HUES64 (cell line): ENCODE data around the gene PRPH. TPM values are rescaled to one million over a fixed set of nuclear protein-coding genes. Genes with fewer than 3 reads are reported as not detected.
"Not testable (repeated sequence)": the region's sequence is repeated elsewhere in the genome, so short reads cannot be mapped to it uniquely, and the experiment has no call there.

Experiments used
- H3K27ac ChIP-seq: 2 replicates; pipeline ENCODE4 v1.7.0; 2013; ENCODE audit warnings: low read depth, low read length, inconsistent platforms
- H3K27me3 ChIP-seq: 2 replicates; pipeline ENCODE4 v1.6.1; 2013; ENCODE audit warnings: mild to moderate bottlenecking, low read length; ENCODE audit not compliant: insufficient read depth
- H3K36me3 ChIP-seq: 2 replicates; pipeline ENCODE4 v1.6.1; 2013; ENCODE audit warnings: mild to moderate bottlenecking, low read length; ENCODE audit not compliant: insufficient read depth
- H3K4me1 ChIP-seq: 2 replicates; pipeline ENCODE4 v1.6.1; 2013; ENCODE audit warnings: mild to moderate bottlenecking, low read length, moderate library complexity; ENCODE audit not compliant: insufficient read depth
- H3K4me3 ChIP-seq: 2 replicates; pipeline ENCODE4 v1.5.1; 2013; ENCODE audit warnings: mild to moderate bottlenecking, low read length, moderate library complexity
- H3K9ac ChIP-seq: 2 replicates; pipeline ENCODE4 v1.6.1; 2013; ENCODE audit warnings: mild to moderate bottlenecking, low read depth, low read length
- H3K9me3 ChIP-seq: 2 replicates; pipeline ENCODE4 v1.6.1; 2013; ENCODE audit warnings: low read depth, low read length; ENCODE audit not compliant: insufficient read depth
- WGBS: fragments of 150-250, 120-280 bp; methylation state at CpG from one replicate; pipeline ENCODE4 v1.1.7; 2013; ENCODE audit warnings: missing lambda C conversion rate; 5-methylcytosine and 5-hydroxymethylcytosine counted together
- polyA plus RNA-seq, 2 experiments: library from polyadenylated mRNA; stranded (reverse); fragments of 50-300 nt; gene quantifications; one replicate each; pipeline ENCODE4 v1.2.3, GENCODE V29; 2013

Gene PRPH
- 0.80 TPM for polyA plus RNA-seq (2013, experiment 1 of 2)
- polyA plus RNA-seq (2013, experiment 2 of 2), result 1.3 TPM

DNA sequence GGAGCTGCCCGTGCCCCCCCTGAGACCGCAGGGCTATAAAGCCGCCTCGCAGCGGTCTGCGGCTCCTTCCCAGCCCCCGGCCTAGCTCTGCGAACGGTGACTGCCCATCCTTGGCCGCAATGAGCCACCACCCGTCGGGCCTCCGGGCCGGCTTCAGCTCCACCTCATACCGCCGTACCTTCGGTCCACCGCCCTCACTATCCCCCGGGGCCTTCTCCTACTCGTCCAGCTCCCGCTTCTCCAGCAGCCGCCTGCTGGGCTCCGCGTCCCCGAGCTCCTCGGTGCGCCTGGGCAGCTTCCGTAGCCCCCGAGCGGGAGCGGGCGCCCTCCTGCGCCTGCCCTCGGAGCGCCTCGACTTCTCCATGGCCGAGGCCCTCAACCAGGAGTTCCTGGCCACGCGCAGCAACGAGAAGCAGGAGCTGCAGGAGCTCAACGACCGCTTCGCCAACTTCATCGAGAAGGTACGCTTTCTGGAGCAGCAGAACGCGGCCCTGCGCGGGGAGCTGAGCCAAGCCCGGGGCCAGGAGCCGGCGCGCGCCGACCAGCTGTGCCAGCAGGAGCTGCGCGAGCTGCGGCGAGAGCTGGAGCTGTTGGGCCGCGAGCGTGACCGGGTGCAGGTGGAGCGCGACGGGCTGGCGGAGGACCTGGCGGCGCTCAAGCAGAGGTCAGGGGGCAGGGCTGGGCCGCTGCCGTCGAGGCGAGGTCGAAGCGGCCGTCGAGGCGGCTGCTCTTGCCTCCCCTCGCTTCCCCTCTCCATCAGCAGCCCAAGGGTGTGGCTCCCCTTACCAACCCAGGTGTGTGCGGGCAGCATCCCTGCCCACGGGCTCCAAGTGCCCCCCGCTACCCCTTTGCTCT lies at the start of gene PRPH:
Gene PRPH, plus strand, starts transcription at position 66 of the 855 bp plus-strand sequence. Its CDS starts 54 bp downstream, at position 120.
- Histone ChIP-seq H3K36me3 (no peaks in the 10 kb centered on the region), H3K27ac (no peak within 1 kb of the TSS), H3K9ac (no peak within 1 kb of the TSS), H3K4me3 (peak within 1 kb of the TSS; percentile 35), H3K4me1 (peaks cover 17% of the 10 kb centered on the region; the same call in 1 of the 2 replicates), H3K27me3 (peaks cover 81% of the 10 kb centered on the region), H3K9me3 (no peaks in the 10 kb centered on the region)
- 5% methylated on average over 82 of the region's 82 CpGs for WGBS

DNA sequence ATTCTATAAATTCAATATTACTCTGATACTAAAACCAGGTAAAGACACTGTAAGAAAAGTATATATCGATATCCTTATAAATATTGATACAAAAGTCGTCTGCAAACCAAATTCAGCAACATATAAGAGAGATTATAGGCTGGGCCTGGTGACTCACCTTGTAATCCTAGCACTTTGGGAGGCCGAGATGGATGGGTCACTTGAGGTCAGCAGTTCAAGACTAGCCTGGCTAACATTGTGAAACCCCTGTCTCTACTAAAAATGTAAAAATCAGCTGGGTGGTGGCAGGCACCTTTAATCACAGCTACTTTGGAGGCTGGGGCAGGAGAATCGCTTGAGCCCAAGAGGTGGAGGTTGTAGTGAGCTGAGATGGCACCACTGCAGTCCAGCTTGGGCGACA lies 43.6 kb upstream of the PRPH start:
- H3K9me3 ChIP-seq, result no peaks in the 10 kb centered on the region
- no peaks in the 10 kb centered on the region for H3K4me1 ChIP-seq
- no peak overlapping the region for H3K9ac ChIP-seq
- H3K4me3 ChIP-seq, result no peak overlapping the region
- no peak overlapping the region for H3K27ac ChIP-seq
- no peaks in the 10 kb centered on the region for H3K27me3 ChIP-seq
- H3K36me3 ChIP-seq, result no peaks in the 10 kb centered on the region
- 94% methylated on average over 3 of the region's 5 CpGs for WGBS

- WGBS, result 88% methylated on average over 11 of the region's 11 CpGs
- H3K27ac ChIP-seq, result no peak overlapping the region
- H3K27me3 ChIP-seq, result no peaks in the 10 kb centered on the region
- no peak overlapping the region for H3K4me3 ChIP-seq
- no peak overlapping the region for H3K9ac ChIP-seq
- no peaks in the 10 kb centered on the region for H3K4me1 ChIP-seq
- no peaks in the 10 kb centered on the region for H3K36me3 ChIP-seq
- H3K9me3 ChIP-seq, result no peaks in the 10 kb centered on the region
Measured at GRCh38 chr12:49253033-49253623, 41.8 kb upstream of the PRPH start.

- not testable (repeated sequence) for H3K36me3 ChIP-seq, H3K27me3 ChIP-seq, H3K9me3 ChIP-seq, H3K4me1 ChIP-seq, H3K27ac ChIP-seq, H3K4me3 ChIP-seq, H3K9ac ChIP-seq
- WGBS, result 94% methylated on average over 10 of the region's 10 CpGs
Measured at GRCh38 chr12:49255456-49255855, 39.5 kb upstream of the PRPH start.

GRCh38 chr12:49255857-49256637 lies 38.9 kb upstream of the PRPH start:
- Histone ChIP-seq H3K27me3 (no peaks in the 10 kb centered on the region), H3K27ac (no peak overlapping the region), H3K4me1 (peaks cover 8% of the 10 kb centered on the region), H3K9me3 (no peaks in the 10 kb centered on the region), H3K36me3 (no peaks in the 10 kb centered on the region), H3K4me3 (no peak overlapping the region), H3K9ac (no peak overlapping the region)
- WGBS, result 92% methylated on average over 11 of the region's 11 CpGs

DNA sequence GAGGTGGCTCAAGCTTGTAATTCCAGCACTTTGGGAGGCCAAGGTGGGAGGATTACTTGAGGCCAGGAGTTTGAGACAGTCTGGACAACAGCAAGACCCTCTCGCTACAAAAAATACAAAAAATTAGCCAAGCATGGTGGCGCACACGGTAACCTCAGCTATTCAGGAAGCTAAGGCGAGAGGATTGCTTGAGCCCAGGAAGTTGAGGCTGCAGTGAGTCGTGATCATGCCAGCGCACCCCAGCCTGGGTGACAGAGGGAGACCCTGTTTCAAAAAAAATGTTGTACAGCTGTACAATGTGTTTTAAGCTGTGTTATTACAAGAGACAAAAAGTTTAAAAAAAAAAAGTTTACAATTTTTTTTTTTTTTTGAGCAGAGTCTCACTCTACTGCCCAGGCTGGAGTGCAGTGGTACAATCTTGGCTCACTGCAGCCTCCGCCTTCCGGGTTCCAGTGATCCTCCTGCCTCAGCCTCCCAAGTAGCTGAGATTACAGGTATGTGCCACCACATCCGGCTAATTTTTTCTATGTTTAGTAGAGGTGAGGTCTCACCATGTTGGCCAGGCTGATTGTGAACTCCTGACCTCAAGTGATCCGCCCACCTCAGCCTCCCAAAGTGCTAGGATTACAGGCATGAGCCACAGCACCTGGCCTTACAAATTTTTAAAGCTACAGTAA lies 37.3 kb upstream of the PRPH start:
- H3K4me1 ChIP-seq, H3K36me3 ChIP-seq, H3K27me3 ChIP-seq, H3K9ac ChIP-seq, H3K27ac ChIP-seq, H3K9me3 ChIP-seq, H3K4me3 ChIP-seq: not testable (repeated sequence)
- WGBS, result 94% methylated on average over 10 of the region's 10 CpGs

GRCh38 chr12:49259452-49259851 lies 35.5 kb upstream of the PRPH start:
- Histone ChIP-seq H3K4me3 (no peak overlapping the region), H3K36me3 (no peaks in the 10 kb centered on the region), H3K27ac (no peak overlapping the region), H3K4me1 (peaks cover 8% of the 10 kb centered on the region), H3K9me3 (no peaks in the 10 kb centered on the region), H3K9ac (no peak overlapping the region), H3K27me3 (no peaks in the 10 kb centered on the region)
- 94% methylated on average over 4 of the region's 4 CpGs for WGBS

DNA sequence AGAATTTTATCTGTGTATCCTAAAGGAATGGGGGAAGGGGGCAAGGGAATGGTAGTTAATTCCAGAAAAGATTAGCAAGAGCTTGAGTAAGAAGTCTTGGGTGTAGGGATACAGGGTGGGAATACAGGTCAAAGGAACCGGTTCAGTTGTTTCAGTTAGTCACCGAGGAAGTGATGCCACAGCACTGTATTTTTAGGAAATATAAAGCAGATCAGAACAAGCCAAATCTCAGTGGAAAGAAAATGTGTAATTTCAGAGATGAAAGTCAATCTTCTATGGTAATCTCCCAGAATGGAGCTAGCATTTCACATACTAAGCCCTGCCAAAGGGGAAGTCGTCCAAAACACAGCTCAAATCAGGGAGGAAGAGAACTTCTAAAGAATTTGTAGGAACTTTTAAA lies 34.8 kb upstream of the PRPH start:
- Histone ChIP-seq H3K36me3 (no peaks in the 10 kb centered on the region), H3K9ac (no peak overlapping the region), H3K4me3 (no peak overlapping the region), H3K27ac (no peak overlapping the region), H3K27me3 (no peaks in the 10 kb centered on the region), H3K9me3 (no peaks in the 10 kb centered on the region), H3K4me1 (peaks cover 8% of the 10 kb centered on the region)
- WGBS, result 89% methylated on average over 3 of the region's 3 CpGs

DNA sequence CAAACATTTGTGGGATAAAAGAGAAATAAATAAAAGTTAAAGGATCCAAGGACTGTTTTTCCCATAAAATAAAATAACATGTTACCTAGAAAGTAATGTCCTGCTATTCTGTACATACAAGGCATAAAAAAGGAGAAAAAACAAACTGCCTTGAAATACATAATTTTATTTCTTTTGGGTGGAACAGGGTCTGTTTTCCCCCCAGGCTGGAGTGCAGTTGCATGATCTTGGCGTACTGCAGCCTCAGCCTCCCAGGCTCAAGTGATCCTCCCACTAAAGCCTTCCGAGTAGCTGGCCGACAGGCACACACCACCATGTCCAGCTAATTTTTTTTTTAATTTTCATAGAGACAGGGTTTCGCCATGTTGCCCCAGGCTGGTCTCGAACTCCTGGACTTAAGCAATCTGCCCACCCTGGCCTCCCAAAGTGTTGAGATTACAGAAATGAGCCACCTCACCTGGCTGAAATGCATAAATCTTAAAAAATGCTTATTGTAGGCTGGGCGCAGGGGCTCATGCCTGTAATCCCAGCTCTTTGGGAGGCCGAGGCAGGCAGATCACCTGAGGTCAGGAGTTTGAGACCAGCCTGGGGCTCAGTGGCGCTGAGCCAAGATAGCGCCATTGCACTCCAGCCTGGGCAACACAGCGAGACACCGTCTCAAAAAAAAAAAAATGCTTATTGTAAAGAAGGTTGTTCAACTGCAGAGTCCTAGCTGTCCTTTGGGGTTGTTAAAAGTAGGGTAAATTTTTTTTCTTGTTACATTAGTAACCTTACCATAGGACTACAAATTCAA lies 34.2 kb upstream of the PRPH start:
- H3K9ac ChIP-seq, result no peak overlapping the region
- peaks cover 8% of the 10 kb centered on the region for H3K4me1 ChIP-seq
- no peak overlapping the region for H3K27ac ChIP-seq
- 94% methylated on average over 11 of the region's 11 CpGs for WGBS
- no peaks in the 10 kb centered on the region for H3K36me3 ChIP-seq
- no peaks in the 10 kb centered on the region for H3K9me3 ChIP-seq
- no peaks in the 10 kb centered on the region for H3K27me3 ChIP-seq
- no peak overlapping the region for H3K4me3 ChIP-seq

- Histone ChIP-seq H3K9me3 (no peaks in the 10 kb centered on the region), H3K27ac (no peak overlapping the region), H3K4me1 (peaks cover 8% of the 10 kb centered on the region), H3K27me3 (no peaks in the 10 kb centered on the region), H3K36me3 (peaks cover 5% of the 10 kb centered on the region), H3K9ac (no peak overlapping the region), H3K4me3 (no peak overlapping the region)
- 88% methylated on average over 2 of the region's 2 CpGs for WGBS
Measured at GRCh38 chr12:49261721-49262120, 33.2 kb upstream of the PRPH start.
